Thoracic aorta (tissue), 2 donors: Measurements from ENCODE around the gene IGF1. TPM values are rescaled to one million over a fixed set of nuclear protein-coding genes. Genes with fewer than 3 reads are reported as not detected.
"Not testable (repeated sequence)": the region's sequence is repeated elsewhere in the genome, so short reads cannot be mapped to it uniquely, and the experiment has no call there.

Experiments
- ATAC-seq: fragments of 150-250 bp; one replicate; pipeline ENCODE4 v1.8.0; 2017; ENCODE audit warnings: low read depth; ENCODE audit not compliant: insufficient number of reproducible peaks, low FRiP score
- DNase-seq: peaks from one replicate; pipeline ENCODE4 v3.0.0-alpha.2; 2020; ENCODE audit warnings: low spot score
- H3K27ac ChIP-seq, 2 donors: fragments of 200-600 bp; sonication (generic); 1 replicate in 1 of 2; 2 replicates in 1 of 2; pipeline ENCODE4 v1.5.1; 2016; ENCODE audit warnings: mild to moderate bottlenecking in 2 of 2, moderate library complexity in 2 of 2
- H3K27me3 ChIP-seq: fragments of 200-600 bp; sonication (generic); replicated peaks from 2 replicates; pipeline ENCODE4 v1.6.0; 2016; ENCODE audit warnings: mild to moderate bottlenecking; ENCODE audit not compliant: insufficient read depth
- H3K36me3 ChIP-seq: fragments of 200-600 bp; sonication (generic); one replicate; pipeline ENCODE4 v1.5.1; 2016
- H3K4me1 ChIP-seq, 2 donors: fragments of 200-600 bp; sonication (generic); 1 replicate in 1 of 2; 2 replicates in 1 of 2; pipeline versions ENCODE4 v1.5.1 to v1.6.0; 2016; ENCODE audit warnings: low read depth in 2 of 2, mild to moderate bottlenecking in 1 of 2; ENCODE audit not compliant: control insufficient read depth in 1 of 2
- H3K4me3 ChIP-seq: fragments of 200-600 bp; sonication (generic); 2 replicates; pipeline ENCODE4 v1.5.1; 2016; ENCODE audit warnings: mild to moderate bottlenecking
- H3K9me3 ChIP-seq: fragments of 200-600 bp; sonication (generic); 2 replicates; pipeline ENCODE4 v1.5.1; 2016
- total RNA-seq, 2 donors: library from RNA; depleted of rRNA; stranded (reverse); fragments of >200 nt; gene quantifications; one replicate each; pipeline versions ENCODE4 v1.1.0 to v1.2.3, GENCODE V29; 2016
- TF ChIP-seq, protein P1 (sequence below): fragments of 200-600 bp; sonication (generic); IDR thresholded peaks from one replicate; pipeline ENCODE4 v1.5.1; 2019; ENCODE audit warnings: antibody characterized with exemption

The IGF1 gene
- total RNA-seq, 2 donors from 2014 or later = 37.9 to 44.0 TPM

DNA sequence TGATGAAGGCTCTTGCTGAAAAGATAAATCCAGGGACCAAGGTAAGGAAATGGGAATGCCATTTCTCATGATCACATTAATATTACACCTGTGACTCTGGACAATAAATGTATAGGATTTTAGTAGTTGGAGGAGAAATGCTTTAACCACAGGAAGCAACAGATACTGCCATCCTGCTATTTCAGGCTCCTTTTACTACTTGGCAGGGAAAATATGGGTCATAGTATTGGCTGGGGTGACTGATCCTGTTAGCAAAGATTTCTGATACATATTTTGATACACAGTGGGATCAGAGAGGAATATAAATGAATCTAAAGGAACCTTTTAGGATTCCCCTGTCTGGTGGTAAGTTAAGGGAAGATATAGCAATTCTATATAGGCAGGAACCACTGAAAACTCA is 115.0 kb downstream of the IGF1 start:
- H3K27me3 ChIP-seq = no peaks in the 10 kb centered on the region
- no peaks in the 10 kb centered on the region for H3K9me3 ChIP-seq
- DNase-seq = no peak
- no peak overlapping the region for H3K27ac ChIP-seq
- no peak overlapping the region for H3K4me3 ChIP-seq
- no peaks in the 10 kb centered on the region for H3K4me1 ChIP-seq
- TF ChIP-seq, protein P1, sequence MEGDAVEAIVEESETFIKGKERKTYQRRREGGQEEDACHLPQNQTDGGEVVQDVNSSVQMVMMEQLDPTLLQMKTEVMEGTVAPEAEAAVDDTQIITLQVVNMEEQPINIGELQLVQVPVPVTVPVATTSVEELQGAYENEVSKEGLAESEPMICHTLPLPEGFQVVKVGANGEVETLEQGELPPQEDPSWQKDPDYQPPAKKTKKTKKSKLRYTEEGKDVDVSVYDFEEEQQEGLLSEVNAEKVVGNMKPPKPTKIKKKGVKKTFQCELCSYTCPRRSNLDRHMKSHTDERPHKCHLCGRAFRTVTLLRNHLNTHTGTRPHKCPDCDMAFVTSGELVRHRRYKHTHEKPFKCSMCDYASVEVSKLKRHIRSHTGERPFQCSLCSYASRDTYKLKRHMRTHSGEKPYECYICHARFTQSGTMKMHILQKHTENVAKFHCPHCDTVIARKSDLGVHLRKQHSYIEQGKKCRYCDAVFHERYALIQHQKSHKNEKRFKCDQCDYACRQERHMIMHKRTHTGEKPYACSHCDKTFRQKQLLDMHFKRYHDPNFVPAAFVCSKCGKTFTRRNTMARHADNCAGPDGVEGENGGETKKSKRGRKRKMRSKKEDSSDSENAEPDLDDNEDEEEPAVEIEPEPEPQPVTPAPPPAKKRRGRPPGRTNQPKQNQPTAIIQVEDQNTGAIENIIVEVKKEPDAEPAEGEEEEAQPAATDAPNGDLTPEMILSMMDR = no peak
- ATAC-seq = no peak
- H3K36me3 ChIP-seq = no peaks in the 10 kb centered on the region

DNA sequence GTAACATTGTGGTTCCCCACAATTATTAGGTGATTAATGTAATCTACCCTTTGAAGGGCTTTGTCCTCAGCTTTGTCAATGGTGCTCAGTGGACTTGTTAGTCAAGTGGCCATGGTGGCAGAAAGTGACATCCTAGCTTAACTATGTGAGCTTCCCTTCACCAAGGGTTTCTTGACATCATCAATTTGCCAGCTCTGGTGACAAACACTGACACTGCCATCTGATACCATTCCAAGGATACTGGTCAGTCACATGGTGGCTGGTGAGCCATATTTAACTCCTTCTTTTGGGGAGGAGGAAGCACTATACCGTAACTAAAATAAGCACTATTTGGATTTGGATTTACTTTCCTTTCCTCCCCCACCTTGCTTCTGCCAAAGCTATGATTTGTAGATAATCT is 115.7 kb downstream of the IGF1 start:
- no peaks in the 10 kb centered on the region for H3K4me1 ChIP-seq
- no peak for DNase-seq
- no peak for ATAC-seq
- H3K27me3 ChIP-seq = no peaks in the 10 kb centered on the region
- H3K36me3 ChIP-seq = no peaks in the 10 kb centered on the region
- TF ChIP-seq, protein P1 = no peak
- H3K9me3 ChIP-seq = no peaks in the 10 kb centered on the region
- H3K27ac ChIP-seq = no peak overlapping the region
- no peak overlapping the region for H3K4me3 ChIP-seq

DNA sequence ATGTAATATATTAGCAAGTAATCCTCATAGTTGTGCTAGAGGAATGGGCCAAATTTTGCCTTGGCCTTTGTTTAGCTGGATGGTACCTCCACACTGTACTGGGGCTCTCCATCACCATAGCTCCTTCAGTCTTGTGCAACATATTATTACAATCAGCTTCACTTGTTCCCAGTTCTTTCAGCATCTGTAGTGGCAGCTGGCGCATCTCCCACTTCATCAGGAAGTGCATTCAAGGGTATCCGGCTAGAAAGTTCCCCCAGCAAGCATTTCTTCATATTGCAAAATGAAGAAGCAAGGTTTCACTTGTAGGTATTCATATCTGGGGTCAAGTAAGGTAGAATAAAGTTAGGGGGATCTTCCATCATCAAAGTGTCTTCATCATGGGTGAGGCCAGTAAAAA is 123.7 kb downstream of the IGF1 start:
- H3K36me3 ChIP-seq = no peaks in the 10 kb centered on the region
- H3K9me3 ChIP-seq = no peaks in the 10 kb centered on the region
- no peak overlapping the region for H3K27ac ChIP-seq
- TF ChIP-seq, protein P1 = no peak
- no peaks in the 10 kb centered on the region for H3K27me3 ChIP-seq
- H3K4me1 ChIP-seq = no peaks in the 10 kb centered on the region
- ATAC-seq (no peak), DNase-seq (no peak)
- H3K4me3 ChIP-seq = no peak overlapping the region

DNA sequence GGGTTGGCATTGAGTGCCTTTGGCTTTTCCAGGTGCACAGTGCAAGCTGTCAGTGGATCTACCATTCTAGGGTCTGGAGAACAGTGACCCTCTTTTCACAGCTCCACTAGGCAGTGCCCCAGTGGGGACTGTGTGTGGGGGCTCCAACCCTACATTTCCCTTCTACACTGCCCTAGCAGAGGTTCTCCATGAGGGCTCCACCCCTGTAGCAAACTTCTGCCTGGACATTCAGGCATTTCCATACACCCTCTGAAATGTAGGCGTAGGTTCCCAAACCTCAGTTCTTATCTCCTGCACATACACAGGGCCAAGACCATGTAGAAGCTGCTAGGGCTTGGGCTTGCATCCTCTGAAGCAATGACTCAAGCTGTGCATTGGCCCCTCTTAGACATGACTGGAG is 126.1 kb downstream of the IGF1 start:
- not testable (repeated sequence) for H3K4me1 ChIP-seq, H3K4me3 ChIP-seq, ATAC-seq, H3K9me3 ChIP-seq, H3K27me3 ChIP-seq, DNase-seq, H3K36me3 ChIP-seq, H3K27ac ChIP-seq

DNA sequence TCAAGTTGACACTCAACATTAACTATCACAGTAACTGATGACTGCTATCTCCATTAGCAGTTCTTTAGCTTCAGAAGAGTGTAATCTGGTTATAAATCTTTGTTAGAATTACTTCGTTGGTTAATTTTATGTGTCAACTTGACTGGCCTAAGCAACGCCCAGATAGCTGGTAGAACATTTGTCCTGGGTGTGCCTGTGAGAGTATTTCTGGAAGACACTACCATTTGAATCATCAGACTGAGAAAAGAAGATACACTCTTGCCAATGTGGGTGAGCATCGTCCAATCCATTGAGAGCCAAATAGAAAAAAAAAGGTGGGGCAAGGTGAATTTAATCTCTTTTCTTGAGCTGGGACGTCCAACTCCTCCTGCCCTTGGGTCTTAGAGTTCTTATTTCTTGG is 129.0 kb downstream of the IGF1 start:
- no peak overlapping the region for H3K27ac ChIP-seq
- DNase-seq = no peak
- H3K4me1 ChIP-seq = no peaks in the 10 kb centered on the region
- TF ChIP-seq, protein P1 = no peak
- H3K4me3 ChIP-seq = no peak overlapping the region
- no peak for ATAC-seq
- no peaks in the 10 kb centered on the region for H3K27me3 ChIP-seq
- no peaks in the 10 kb centered on the region for H3K36me3 ChIP-seq
- H3K9me3 ChIP-seq = no peaks in the 10 kb centered on the region

DNA sequence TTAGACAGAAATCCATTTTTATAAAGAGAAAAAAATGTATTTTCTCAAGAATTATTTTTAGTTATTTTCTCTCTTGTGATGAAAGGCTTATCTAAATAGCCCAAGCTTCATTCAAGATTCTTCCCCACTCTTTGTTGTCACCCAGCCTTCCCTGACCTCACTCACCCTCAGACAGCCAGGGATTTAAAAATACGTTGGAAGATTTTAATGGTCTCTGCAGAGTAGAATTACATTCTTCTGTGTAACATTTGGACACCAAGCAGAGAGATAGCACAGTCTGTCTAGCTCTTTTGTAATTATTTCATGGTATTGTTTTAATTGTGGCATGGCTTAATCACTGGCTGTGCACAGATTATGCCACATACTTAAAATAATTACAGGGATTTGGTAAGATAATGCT is 130.3 kb downstream of the IGF1 start:
- Histone ChIP-seq H3K36me3 (no peaks in the 10 kb centered on the region), H3K9me3 (no peaks in the 10 kb centered on the region), H3K27ac (no peak overlapping the region), H3K27me3 (no peaks in the 10 kb centered on the region), H3K4me1 (no peaks in the 10 kb centered on the region), H3K4me3 (no peak overlapping the region)
- no peak for ATAC-seq
- no peak for DNase-seq
- TF ChIP-seq, protein P1 = no peak
